DND-41 (cell line): Measurements from ENCODE around the gene SUPT20HL1.

Source experiments
- ATAC-seq: fragments of 200-7000 bp; cut with Tn5 transposase; 3 replicates; pipeline ENCODE4 v1.9.1; 2021; ENCODE audit warnings: low read depth; ENCODE audit not compliant: insufficient read depth
- DNase-seq: peaks from one replicate; pipeline ENCODE4 v3.0.0-alpha.2; 2020
- H2AFZ ChIP-seq: 2 replicates; pipeline ENCODE4 v1.6.0; 2012; ENCODE audit warnings: low read depth, low read length
- H3K27ac ChIP-seq: 2 replicates; pipeline ENCODE4 v1.5.1; 2012; ENCODE audit warnings: low read length, inconsistent platforms
- H3K27me3 ChIP-seq: fragments of 200-600 bp; sonication (generic); 2 replicates; pipeline ENCODE4 v1.6.0; 2012; ENCODE audit warnings: low read length, mild to moderate bottlenecking, inconsistent platforms; ENCODE audit not compliant: insufficient read depth, poor library complexity
- H3K36me3 ChIP-seq: 2 replicates; pipeline ENCODE4 v1.5.1; 2012; ENCODE audit warnings: low read length, inconsistent platforms; ENCODE audit not compliant: insufficient read depth
- H3K4me1 ChIP-seq: 2 replicates; pipeline ENCODE4 v1.5.1; 2012; ENCODE audit warnings: mild to moderate bottlenecking, low read length; ENCODE audit not compliant: insufficient read depth
- H3K4me2 ChIP-seq: 2 replicates; pipeline ENCODE4 v1.6.0; 2012; ENCODE audit warnings: mild to moderate bottlenecking, moderate library complexity, low read length, inconsistent platforms; ENCODE audit not compliant: insufficient read depth
- H3K4me3 ChIP-seq, 2 experiments: fragments of 200-600 bp in 1 of 2; shearing (Covaris generic) in 1 of 2; 2 replicates each; pipeline ENCODE4 v1.5.1; 2012 to 2016; ENCODE audit warnings: inconsistent platforms in 2 of 2, low read length in 2 of 2, mild to moderate bottlenecking in 2 of 2, low read depth in 1 of 2, moderate library complexity in 1 of 2
- H3K79me2 ChIP-seq: 2 replicates; pipeline ENCODE4 v1.6.0; 2012; ENCODE audit warnings: low read length, inconsistent platforms; ENCODE audit not compliant: insufficient read depth
- H3K9ac ChIP-seq: 2 replicates; pipeline ENCODE4 v1.6.0; 2012; ENCODE audit warnings: low read depth, mild to moderate bottlenecking, inconsistent platforms, low read length, moderate library complexity
- H3K9me3 ChIP-seq: 2 replicates; pipeline ENCODE4 v1.5.1; 2012; ENCODE audit warnings: low read length, moderate library complexity, mild to moderate bottlenecking, inconsistent platforms; ENCODE audit not compliant: insufficient read depth, severe bottlenecking
- H4K20me1 ChIP-seq: 2 replicates; pipeline ENCODE4 v1.6.0; 2012; ENCODE audit warnings: low read length; ENCODE audit not compliant: insufficient read depth
- CTCF ChIP-seq: IDR thresholded peaks from 2 replicates; pipeline ENCODE4 v1.5.1; 2012; ENCODE audit warnings: borderline replicate concordance, low read length, moderate library complexity, mild to moderate bottlenecking; ENCODE audit not compliant: poor library complexity, severe bottlenecking; ENCODE audit errors: extremely low read depth
- EZH2 ChIP-seq: IDR thresholded peaks from 3 replicates; pipeline ENCODE4 v1.6.1; 2012; ENCODE audit warnings: borderline replicate concordance, low read depth, mild to moderate bottlenecking, moderate library complexity, low read length, inconsistent platforms; ENCODE audit not compliant: severe bottlenecking

The SUPT20HL1 gene

GRCh38 chrX:24391843-24392242, 31.4 kb downstream of the SUPT20HL1 start:
- no peaks in the 10 kb centered on the region for H3K9me3 ChIP-seq
- H3K4me3 ChIP-seq = no peak overlapping the region
- H4K20me1 ChIP-seq = no peaks in the 10 kb centered on the region
- no peak for DNase-seq
- no peak overlapping the region for H3K4me2 ChIP-seq
- no peaks in the 10 kb centered on the region for H3K79me2 ChIP-seq
- no peak for TF ChIP-seq CTCF
- no peak for TF ChIP-seq EZH2
- no peak overlapping the region for H3K9ac ChIP-seq
- H3K36me3 ChIP-seq = no peaks in the 10 kb centered on the region
- no peak for ATAC-seq
- no peak overlapping the region for H3K27ac ChIP-seq
- no peaks in the 10 kb centered on the region for H3K4me1 ChIP-seq
- H3K27me3 ChIP-seq = no peaks in the 10 kb centered on the region
- H2AFZ ChIP-seq = no peak overlapping the region

DNA sequence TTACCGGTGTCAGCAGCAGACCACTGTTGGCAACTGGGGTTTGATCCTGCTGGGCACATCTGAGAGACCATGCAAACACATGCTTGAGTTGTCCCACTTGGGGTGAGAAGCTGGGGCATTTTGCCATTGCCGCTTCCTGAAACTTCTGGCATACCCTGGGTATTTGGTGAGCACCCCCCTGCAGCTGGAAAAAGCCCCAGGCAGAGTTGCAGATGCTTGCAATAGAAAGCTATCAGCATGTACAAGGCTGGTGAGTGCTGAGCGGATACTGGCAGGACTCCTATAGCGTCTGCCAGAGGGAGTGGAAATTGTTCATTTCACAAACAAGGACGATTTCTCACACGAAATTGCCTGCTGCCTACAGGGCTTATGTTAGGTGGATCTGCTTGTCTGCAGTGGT, 32.3 kb downstream of the SUPT20HL1 start:
- Histone ChIP-seq H3K27me3 (no peaks in the 10 kb centered on the region), H3K9me3 (no peaks in the 10 kb centered on the region), H3K36me3 (no peaks in the 10 kb centered on the region), H3K9ac (no peak overlapping the region), H3K4me3 (no peak overlapping the region), H3K4me1 (no peaks in the 10 kb centered on the region), H3K27ac (no peak overlapping the region), H3K4me2 (no peak overlapping the region), H3K79me2 (no peaks in the 10 kb centered on the region), H4K20me1 (no peaks in the 10 kb centered on the region), H2AFZ (no peak overlapping the region)
- DNase-seq (no peak), ATAC-seq (no peak)
- TF ChIP-seq CTCF (no peak), EZH2 (no peak)

DNA sequence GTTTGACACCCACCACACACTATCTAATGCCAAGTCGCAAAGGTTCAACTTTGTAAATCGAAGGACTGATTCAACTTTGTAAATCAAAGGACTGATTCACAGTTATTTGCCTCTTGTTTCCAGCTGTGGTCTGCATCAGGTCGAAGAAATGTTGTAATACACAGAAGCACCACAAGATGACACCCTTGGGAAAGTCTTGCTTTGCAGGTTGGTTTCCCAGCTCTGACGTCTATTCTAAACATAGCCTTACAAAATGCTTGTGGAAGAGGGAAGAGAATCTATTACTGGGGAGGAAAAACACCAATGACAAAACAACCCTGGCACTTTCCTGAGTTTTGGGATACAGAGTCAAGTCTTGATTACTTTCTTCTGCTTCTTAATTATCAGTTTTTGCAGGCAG, 35.3 kb downstream of the SUPT20HL1 start:
- Histone ChIP-seq H3K79me2 (no peaks in the 10 kb centered on the region), H3K27me3 (no peaks in the 10 kb centered on the region), H3K27ac (no peak overlapping the region), H3K4me2 (no peak overlapping the region), H4K20me1 (no peaks in the 10 kb centered on the region), H2AFZ (no peak overlapping the region), H3K9me3 (no peaks in the 10 kb centered on the region), H3K4me3 (no peak overlapping the region), H3K4me1 (no peaks in the 10 kb centered on the region), H3K9ac (no peak overlapping the region), H3K36me3 (no peaks in the 10 kb centered on the region)
- DNase-seq (peak; percentile 54), ATAC-seq (peak; percentile 79)
- TF ChIP-seq CTCF (peak; percentile 79), EZH2 (no peak)

DNA sequence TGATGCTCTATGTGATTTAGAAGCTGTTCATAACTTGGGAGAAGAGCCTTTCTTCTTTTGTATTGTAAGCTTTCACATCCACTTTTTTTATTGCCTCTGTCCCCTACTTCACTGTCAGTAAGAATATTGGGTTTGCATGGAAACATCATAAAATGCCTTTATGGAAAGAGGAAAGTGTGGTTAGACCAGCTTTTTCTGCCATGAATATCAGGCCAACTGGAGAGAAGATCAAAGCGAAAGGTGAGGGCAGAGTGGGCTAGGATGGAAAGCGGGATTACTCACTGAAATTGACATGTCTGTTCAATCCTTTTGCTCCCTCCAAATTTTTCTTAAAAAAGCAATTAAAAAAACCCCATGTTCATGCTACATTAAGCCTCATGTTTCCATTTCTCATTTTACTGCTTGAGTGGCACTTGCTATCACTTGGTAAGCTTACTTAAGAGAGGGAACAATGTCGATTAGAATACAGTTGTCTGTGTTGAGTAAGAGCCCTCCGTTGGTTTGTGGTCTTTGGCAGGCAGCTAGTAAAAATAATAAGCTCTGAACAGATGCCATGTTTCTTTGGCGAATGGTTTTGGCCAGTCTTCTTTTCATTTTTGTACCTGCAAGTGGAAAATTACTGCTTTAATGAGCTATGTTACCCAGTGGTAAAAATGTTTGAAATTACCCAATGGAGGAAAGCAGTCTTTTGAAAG, 35.9 kb downstream of the SUPT20HL1 start:
- H4K20me1 ChIP-seq = no peaks in the 10 kb centered on the region
- no peak overlapping the region for H2AFZ ChIP-seq
- H3K4me2 ChIP-seq = no peak overlapping the region
- no peaks in the 10 kb centered on the region for H3K27me3 ChIP-seq
- no peak overlapping the region for H3K9ac ChIP-seq
- ATAC-seq (no peak), DNase-seq (no peak)
- H3K4me1 ChIP-seq = no peaks in the 10 kb centered on the region
- no peak overlapping the region for H3K4me3 ChIP-seq
- H3K79me2 ChIP-seq = no peaks in the 10 kb centered on the region
- no peak overlapping the region for H3K27ac ChIP-seq
- H3K9me3 ChIP-seq = no peaks in the 10 kb centered on the region
- TF ChIP-seq CTCF = no peak
- no peak for TF ChIP-seq EZH2
- H3K36me3 ChIP-seq = no peaks in the 10 kb centered on the region
